Colonic mucosa (tissue), 4 donors: ENCODE measurements around the gene OR5K4. TPM values are rescaled to one million over a fixed set of nuclear protein-coding genes. Genes with fewer than 3 reads are reported as not detected.

Experiments
- DNase-seq: peaks from one replicate; pipeline ENCODE4 v3.0.0-alpha.2; 2020
- H3K27ac ChIP-seq: fragments of 200-600 bp; one replicate; pipeline ENCODE4 v1.8.0; 2021
- H3K27me3 ChIP-seq: fragments of 200-600 bp; one replicate; pipeline ENCODE4 v1.8.0; 2021
- H3K36me3 ChIP-seq: fragments of 200-600 bp; one replicate; pipeline ENCODE4 v1.8.0; 2021
- H3K4me1 ChIP-seq: fragments of 200-600 bp; one replicate; pipeline ENCODE4 v1.8.0; 2021; ENCODE audit warnings: mild to moderate bottlenecking
- H3K4me3 ChIP-seq: fragments of 200-600 bp; one replicate; pipeline ENCODE4 v1.8.0; 2021
- H3K9ac ChIP-seq, 2 donors: one replicate each; pipeline ENCODE4 v1.7.0; 2013; ENCODE audit warnings: control low read depth in 2 of 2, low read depth in 2 of 2, low read length in 2 of 2
- H3K9me3 ChIP-seq: fragments of 200-600 bp; one replicate; pipeline ENCODE4 v1.8.0; 2021
- intact Hi-C: fragments of 100-400 bp; cut with DNase I; formaldehyde crosslinking; loops from one replicate; pipeline ENCODE4 v1.14.1; 2022
- total RNA-seq, 2 donors: library from RNA; stranded (reverse); fragmentation: NEBNext Ultra II Directional in 1 of 2; extraction: Animal tissue kit (Norgen Biotek cat#: 25700) in 1 of 2; gene quantifications; one replicate each; pipeline ENCODE4 v1.2.1, GENCODE V29; 2021
- TF ChIP-seq, protein P1 (sequence below): fragments of 200-600 bp; IDR thresholded peaks from one replicate; pipeline ENCODE4 v1.8.0; 2022; ENCODE audit warnings: antibody characterized with exemption, mild to moderate bottlenecking
- donor health status: healthy.
- donor health status: DM: no; HTN: no; CAD: no.
- donor health status: DM: no; HTN: no; CAD: no.

OR5K4 gene
- total RNA-seq, 2 donors from 2014 or later, result not detected

DNA sequence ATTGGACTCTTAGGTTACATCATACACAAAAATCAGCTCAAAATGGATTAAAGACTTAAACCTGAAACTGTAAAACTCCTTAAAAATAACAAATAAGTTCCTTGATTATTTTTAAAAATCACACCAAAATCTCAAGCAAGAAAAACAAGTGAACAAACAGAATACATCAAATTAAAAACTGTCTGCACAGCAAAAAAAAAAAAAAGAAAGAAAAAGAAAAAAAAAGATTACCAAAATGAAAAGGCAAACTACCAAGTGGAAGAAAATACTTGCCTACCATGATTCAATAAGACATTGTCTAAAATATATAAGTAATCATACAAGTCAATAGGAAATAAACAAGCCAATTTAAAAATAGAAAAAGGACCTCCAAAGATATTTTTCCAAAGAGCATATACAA, 17.5 kb downstream of the OR5K4 start:
- intact Hi-C loops, result no loop called here

DNA sequence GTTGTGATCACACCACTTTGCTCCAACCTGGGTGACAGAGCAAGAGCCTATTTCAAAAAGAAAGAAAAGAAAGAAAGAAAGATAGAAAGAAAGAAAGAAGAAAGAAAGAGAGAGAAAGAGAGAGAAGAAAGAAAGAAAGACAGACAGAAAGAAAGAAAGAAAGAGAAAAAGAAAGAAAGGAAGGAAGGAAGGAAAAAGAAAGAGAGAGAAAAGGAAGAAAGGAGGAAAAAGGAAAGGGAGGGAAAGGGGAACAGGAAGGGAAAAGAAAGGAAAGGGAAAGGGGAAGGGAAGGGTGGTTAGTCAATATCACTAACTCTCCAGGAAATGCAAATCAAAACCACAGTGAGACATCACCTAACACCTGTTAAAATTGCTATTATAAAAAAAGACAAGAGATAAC, 18.2 kb downstream of the OR5K4 start:
- H3K9me3 ChIP-seq, result no peaks in the 10 kb centered on the region
- TF ChIP-seq, protein P1, sequence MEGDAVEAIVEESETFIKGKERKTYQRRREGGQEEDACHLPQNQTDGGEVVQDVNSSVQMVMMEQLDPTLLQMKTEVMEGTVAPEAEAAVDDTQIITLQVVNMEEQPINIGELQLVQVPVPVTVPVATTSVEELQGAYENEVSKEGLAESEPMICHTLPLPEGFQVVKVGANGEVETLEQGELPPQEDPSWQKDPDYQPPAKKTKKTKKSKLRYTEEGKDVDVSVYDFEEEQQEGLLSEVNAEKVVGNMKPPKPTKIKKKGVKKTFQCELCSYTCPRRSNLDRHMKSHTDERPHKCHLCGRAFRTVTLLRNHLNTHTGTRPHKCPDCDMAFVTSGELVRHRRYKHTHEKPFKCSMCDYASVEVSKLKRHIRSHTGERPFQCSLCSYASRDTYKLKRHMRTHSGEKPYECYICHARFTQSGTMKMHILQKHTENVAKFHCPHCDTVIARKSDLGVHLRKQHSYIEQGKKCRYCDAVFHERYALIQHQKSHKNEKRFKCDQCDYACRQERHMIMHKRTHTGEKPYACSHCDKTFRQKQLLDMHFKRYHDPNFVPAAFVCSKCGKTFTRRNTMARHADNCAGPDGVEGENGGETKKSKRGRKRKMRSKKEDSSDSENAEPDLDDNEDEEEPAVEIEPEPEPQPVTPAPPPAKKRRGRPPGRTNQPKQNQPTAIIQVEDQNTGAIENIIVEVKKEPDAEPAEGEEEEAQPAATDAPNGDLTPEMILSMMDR, result no peak

More for the DNA sequence above, 17.5 kb downstream of the OR5K4 start:
- no peaks in the 10 kb centered on the region for H3K27me3 ChIP-seq
- DNase-seq, result no peak
- TF ChIP-seq, protein P1, result no peak
- H3K9me3 ChIP-seq, result no peaks in the 10 kb centered on the region
- H3K4me1 ChIP-seq, result no peaks in the 10 kb centered on the region
- no peak overlapping the region for H3K4me3 ChIP-seq
- H3K36me3 ChIP-seq, result no peaks in the 10 kb centered on the region
- no peak overlapping the region for H3K9ac ChIP-seq
- H3K27ac ChIP-seq, result no peak overlapping the region

DNA sequence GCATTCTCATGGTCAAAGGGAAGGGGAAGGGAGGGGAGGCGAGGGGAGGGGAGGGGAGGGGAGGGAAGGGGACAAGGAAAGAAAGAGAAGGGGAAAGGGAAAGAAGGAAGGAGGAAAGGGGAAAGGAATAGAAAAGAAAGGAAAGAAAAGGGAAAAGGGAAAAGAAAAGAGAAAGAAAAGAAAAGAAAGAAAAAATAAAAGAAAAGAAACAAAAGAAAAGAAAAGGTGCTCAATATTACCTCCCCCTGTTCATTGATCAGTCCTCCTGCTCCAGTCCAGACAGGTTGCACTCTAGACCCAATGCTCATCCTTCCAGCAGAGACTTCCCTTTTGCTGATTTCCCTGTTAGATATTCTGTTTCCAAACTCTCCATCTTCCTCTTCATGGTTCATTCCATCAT, 18.8 kb downstream of the OR5K4 start:
- H3K36me3 ChIP-seq, result no peaks in the 10 kb centered on the region
- DNase-seq, result no peak
- H3K27me3 ChIP-seq, result no peaks in the 10 kb centered on the region
- TF ChIP-seq, protein P1, result no peak
- no peak overlapping the region for H3K4me3 ChIP-seq
- no peak overlapping the region for H3K9ac ChIP-seq
- H3K27ac ChIP-seq, result no peak overlapping the region
- intact Hi-C loops, result no loop called here
- H3K4me1 ChIP-seq, result no peaks in the 10 kb centered on the region
- no peaks in the 10 kb centered on the region for H3K9me3 ChIP-seq

More for the DNA sequence above, 18.2 kb downstream of the OR5K4 start:
- H3K9ac ChIP-seq, result no peak overlapping the region
- H3K27me3 ChIP-seq, result no peaks in the 10 kb centered on the region
- H3K4me1 ChIP-seq, result no peaks in the 10 kb centered on the region
- no peak overlapping the region for H3K4me3 ChIP-seq
- DNase-seq, result no peak
- H3K36me3 ChIP-seq, result no peaks in the 10 kb centered on the region
- intact Hi-C loops, result no loop called here
- H3K27ac ChIP-seq, result no peak overlapping the region

DNA sequence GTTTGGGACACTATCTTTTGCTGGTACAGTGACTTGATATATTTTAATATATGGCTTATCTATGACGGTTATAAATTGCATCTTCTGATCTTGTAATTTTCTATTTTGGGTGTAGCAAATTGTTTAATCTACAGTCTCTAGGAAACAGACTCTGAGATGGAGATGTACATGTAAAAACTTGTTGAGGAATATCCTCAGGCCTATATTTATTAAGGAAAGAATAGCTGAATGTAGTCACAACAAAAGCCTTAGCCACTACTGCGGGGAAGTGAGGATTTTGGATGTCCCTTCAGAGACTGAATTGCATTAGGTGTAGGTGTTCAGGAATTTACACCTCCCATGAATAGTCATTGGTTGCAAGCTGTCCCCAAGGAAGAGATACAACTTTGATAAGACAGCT, 23.0 kb downstream of the OR5K4 start:
- H3K27ac ChIP-seq, result no peak overlapping the region
- H3K4me1 ChIP-seq, result no peaks in the 10 kb centered on the region
- TF ChIP-seq, protein P1, result no peak
- DNase-seq, result no peak
- H3K27me3 ChIP-seq, result no peaks in the 10 kb centered on the region
- H3K36me3 ChIP-seq, result no peaks in the 10 kb centered on the region
- no peaks in the 10 kb centered on the region for H3K9me3 ChIP-seq
- H3K9ac ChIP-seq, result no peak overlapping the region
- intact Hi-C loops, result no loop called here
- H3K4me3 ChIP-seq, result no peak overlapping the region

DNA sequence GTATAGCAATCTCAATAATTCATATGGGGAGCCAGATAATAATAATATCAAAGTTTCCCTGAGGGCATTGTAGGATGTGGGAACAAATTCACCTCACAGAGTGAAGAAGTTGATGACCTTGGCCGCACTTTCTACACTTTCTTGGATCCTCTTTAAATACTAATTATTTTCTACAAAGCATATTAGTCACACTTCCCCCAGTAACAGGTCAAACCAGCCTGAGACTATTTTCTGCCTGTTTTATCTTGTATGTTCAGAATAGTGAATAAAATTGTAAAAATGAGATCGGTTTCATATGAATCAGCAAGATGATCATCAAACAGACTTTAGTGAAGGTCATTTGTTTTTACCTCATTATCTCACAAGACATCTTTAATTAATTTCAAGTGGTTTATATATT, 34.5 kb downstream of the OR5K4 start:
- TF ChIP-seq, protein P1, result no peak
- no peak overlapping the region for H3K9ac ChIP-seq
- H3K27ac ChIP-seq, result no peak overlapping the region
- intact Hi-C loops, result no loop called here
- no peaks in the 10 kb centered on the region for H3K36me3 ChIP-seq
- no peak overlapping the region for H3K4me3 ChIP-seq
- H3K27me3 ChIP-seq, result no peaks in the 10 kb centered on the region
- H3K9me3 ChIP-seq, result no peaks in the 10 kb centered on the region
- DNase-seq, result no peak
- H3K4me1 ChIP-seq, result no peaks in the 10 kb centered on the region

DNA sequence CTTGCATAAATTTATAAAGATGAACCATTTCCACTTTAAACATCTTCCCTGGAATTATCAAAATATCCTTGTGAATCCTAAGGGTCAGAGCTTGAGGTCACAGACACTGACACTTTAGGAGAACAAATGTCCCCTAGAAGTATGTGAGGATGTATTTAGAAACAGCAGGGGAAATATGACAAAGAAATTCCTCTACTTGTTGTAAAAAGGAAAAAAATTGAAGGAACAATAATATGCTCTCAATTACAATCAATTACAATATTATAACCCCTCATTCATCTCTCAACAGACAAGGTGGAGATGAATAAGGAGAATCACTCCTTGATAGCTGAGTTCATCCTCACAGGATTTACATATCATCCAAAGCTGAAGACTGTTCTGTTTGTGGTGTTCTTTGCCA, 36.7 kb downstream of the OR5K4 start, which contains the start of gene OR5K3:
OR5K3 (plus strand) TSS at position 301 of the 400 bp plus-strand sequence; CDS start at position 301, 0 bp downstream.
- Histone ChIP-seq H3K9ac (no peak within 1 kb of the TSS), H3K27me3 (no peaks in the 10 kb centered on the region), H3K9me3 (no peaks in the 10 kb centered on the region), H3K4me1 (no peaks in the 10 kb centered on the region), H3K27ac (no peak within 1 kb of the TSS), H3K36me3 (no peaks in the 10 kb centered on the region), H3K4me3 (no peak within 1 kb of the TSS)
- TF ChIP-seq, protein P1, result no peak
- intact Hi-C loops, result no loop called here
- no peak for DNase-seq
